Measurements from ENCODE around the gene ANKRD55.
A peak's percentile ranks its signal among the peaks of the same experiment; 100 is the strongest.

The ANKRD55 gene

DNA sequence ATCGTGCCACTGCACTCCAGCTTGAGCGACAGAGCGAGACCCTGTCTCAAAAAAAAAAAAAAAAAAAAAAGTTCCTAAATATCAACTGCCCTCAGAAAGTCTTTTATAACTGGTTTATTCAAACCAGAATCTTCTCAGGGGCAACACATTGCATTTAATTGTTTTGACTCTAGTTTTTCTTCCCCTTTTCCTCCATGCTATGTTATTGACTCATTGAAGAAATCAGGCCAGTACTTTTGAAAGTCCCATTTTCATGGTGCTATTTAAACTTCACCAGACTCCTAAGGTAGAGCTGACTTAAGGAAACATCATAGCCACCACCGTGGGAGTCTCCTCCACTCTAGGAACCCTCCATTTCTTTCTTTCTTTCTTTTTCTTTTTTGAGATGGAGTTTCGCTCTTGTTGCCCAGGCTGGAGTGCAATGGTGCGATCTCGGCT, 155.3 kb downstream of the ANKRD55 start:
- no peak for DNase-seq (ENCODE audit: low read depth)

GRCh38 chr5:56076486-56076885, 156.6 kb downstream of the ANKRD55 start:
- no peak for DNase-seq (ENCODE audit: low read depth)

GRCh38 chr5:56075361-56075760, 157.8 kb downstream of the ANKRD55 start:
- DNase-seq (ENCODE audit: low read depth), result peak; percentile 86

DNA sequence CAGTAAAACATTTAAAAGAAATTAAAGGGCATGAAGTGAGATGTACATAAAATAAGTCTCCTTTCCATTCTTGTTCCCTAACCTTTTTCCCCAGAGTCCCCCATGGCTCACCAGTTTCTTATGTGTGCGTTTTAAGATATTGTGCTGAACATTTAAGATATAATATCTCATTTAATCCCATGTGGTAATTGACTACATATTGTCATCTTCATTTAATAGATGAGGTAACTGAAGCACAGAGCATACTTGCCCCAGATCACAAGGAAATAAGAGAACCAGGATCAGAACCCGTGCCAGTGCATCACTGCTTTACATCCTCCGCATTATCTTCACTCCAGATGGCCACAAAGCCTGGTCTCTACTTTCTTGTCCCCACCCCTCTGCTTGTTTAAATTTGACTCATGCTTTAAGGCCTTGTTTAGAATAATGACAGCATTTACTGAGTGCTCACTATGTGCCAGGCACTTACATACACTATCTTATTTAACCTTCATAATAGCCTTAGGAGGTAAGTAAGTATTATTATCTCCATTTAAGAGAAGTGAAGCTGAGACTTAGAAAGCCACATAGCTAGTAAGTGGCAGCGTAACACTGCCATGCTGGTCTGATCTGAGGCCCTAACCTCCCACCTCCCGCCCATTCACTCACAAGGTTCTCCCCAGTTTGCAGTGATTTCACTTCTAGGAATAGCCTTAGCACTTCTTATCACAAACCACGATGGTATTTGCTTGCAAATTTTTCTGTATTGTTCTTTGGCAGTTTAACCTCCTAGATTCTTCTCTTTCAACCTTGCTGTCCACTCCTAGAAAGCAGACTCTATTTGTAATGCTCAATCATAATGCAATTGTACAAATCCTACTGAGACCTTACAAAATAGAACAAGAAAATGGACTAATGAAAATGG, 160.0 kb downstream of the ANKRD55 start:
- DNase-seq (ENCODE audit: low read depth), result no peak

DNA sequence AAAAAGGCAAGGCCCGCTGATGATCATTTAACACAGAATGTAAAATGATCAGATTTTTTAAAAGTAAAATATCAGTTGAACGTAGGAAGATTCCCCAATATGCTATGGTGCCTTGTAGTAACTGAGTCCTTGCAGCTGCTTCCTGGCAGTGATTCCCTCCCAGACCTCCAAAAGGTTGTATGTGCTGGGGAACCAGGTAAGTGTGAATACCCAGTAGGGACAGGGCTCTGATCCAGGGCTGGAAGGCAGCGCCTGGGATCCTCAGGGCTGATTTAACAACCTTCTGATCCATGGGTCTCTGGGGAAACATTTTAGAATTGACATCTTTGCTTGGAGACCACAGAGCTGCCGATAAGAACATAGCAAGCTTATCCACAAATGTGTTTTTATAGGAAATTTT, 161.7 kb downstream of the ANKRD55 start:
- no peak for DNase-seq (ENCODE audit: low read depth)

- DNase-seq (ENCODE audit: low read depth), result no peak
Measured at GRCh38 chr5:56070851-56071465, 162.2 kb downstream of the ANKRD55 start.

DNA sequence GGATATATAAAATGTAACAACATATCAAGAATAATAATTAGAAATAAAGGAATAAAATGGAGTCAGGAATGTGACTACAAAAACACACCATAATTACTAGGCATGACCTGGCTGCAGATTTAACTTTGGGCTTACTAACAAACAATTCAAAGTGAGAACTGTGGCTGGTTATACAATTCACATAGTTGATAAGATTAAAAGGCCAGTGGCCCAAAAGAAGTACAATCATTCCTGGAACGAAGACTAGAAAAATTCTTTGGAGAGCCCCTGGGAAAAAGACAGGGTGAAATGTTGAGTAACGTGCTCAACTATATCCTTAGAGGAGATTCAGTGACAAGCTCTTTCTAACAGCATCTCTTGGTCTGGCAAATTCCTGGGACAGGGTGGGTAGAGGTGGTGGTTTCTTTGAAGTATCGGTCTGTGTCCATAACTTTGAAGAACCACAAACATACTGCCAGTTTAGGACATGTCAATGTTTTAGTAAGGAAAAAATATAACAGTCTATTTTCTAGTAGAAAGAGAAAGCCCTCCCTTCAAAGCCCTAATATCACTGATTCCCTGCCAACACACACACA, 163.4 kb downstream of the ANKRD55 start:
- DNase-seq (ENCODE audit: low read depth), result no peak

- no peak for DNase-seq (ENCODE audit: low read depth)
Measured at GRCh38 chr5:56066931-56067450, 166.1 kb downstream of the ANKRD55 start.

GRCh38 chr5:56064984-56065383, 168.1 kb downstream of the ANKRD55 start:
- no peak for DNase-seq (ENCODE audit: low read depth)

DNA sequence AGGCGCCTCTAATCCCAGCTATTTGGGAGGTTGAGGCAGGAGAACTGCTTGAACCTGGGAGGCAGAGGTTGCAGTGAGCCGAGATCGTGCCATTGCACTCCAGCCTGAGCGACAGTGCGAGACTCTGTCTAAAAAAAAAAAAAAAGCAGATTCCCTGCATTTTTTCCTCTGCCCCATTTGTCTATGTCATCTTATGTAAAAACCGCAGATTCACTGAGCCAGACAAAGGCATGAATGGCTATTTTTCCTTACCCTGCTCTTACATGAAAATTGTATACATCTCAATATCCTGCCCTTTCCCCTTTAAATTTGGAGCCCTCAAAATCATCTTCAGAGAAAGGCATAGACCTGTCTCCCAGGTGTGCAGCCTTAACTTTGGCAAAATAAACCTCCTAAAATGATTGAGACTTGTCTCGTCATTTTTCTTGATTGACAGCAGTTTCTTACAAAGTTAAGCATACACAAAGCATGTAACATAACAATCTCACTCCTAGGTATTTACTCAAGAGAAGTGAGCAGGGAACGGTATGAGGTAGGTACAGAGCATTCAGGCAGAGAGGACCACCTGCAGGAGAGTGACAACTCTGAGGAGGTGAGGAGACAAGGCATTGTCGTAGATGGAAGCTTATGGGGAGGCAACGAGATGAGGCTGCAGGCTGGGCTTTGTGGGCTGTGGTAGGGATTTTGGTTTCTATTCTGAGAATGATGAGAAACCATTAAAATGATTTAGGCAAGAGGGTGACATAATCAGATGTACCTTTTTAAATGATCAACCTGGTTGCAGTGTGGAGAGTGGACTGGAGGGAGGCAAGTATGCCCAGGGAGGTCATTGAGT, 172.6 kb downstream of the ANKRD55 start:
- DNase-seq (ENCODE audit: low read depth), result no peak

- DNase-seq (ENCODE audit: low read depth), result no peak
Measured at GRCh38 chr5:56059854-56060253, 173.3 kb downstream of the ANKRD55 start.

DNA sequence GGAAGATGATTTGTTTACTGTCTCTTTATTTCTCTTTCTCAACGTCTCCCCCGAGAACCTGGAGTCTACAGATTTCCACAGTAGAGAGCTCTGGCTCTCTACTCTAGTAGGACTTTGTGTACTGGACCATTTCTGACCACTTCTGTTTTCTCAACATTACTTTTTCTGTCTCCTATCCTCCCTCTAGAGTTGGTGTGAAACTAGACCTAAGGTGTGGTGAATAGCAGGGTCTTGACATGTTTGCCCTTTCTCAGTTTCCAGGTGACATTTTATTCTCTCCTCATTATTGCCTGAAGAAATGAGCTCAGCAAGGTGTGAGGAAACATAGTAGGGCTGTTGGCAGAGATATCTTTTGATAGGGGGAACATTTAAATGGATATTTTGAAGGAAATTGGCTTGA, 176.3 kb downstream of the ANKRD55 start:
- DNase-seq (ENCODE audit: low read depth), result no peak

GRCh38 chr5:56055859-56056258, 177.3 kb downstream of the ANKRD55 start:
- DNase-seq (ENCODE audit: low read depth), result no peak

DNA sequence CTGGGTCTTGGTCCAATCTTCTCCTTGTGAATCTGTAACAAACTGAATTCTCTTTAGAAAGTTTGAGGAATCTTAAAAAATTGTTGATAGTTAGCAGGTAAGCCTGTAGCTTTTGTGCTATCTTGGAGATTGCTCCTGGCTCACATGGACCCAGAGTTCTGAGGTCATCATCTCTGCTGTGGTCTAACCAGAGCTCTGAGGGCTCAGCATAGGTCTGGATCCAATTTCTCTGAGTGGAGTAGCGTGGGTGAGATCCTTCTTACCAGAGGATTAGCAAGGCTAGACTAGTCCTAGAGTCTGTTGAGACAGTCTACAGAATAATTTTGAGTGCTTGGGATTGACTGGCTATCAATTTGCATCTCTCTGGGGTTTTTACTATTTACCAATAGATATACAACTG, 177.8 kb downstream of the ANKRD55 start:
- DNase-seq (ENCODE audit: low read depth), result no peak

DNA sequence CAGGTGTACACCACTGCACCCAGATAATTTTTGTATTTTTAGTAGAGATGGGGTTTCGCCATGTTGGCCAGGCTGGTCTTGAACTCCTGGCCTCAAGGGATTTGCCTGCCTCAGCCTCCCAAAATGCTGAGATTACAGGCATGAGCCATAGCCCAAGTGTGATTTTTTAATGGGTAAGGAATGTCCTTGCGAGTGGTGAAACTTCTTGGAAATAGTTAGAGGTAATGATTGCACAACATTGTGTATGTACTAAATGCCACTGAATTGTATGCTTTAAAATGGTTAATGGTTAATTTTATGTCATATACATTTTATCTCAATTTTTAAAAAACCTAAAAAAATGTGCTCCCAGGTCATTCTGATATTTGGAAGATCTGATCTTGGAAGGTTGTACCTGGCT, 178.5 kb downstream of the ANKRD55 start:
- DNase-seq (ENCODE audit: low read depth), result peak; percentile 62

DNA sequence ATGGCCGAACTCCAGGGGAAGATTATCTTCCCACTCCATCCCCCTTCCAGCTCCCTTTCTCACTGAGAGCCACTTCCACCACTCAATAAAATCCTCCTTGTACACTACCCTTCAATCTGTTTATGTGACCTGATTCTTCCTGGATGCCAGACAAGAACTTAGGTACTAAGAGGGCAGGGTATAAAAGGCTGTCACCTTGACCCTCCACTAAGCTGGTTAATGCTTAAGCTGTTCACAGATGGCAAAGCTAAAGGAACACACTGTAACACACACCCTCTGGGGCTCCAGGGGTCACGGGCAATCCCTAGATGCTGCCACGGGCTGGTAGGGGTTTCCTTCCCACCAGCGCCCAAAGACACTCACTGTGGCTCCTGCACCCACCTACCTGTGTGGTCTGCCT, 179.8 kb downstream of the ANKRD55 start:
- no peak for DNase-seq (ENCODE audit: low read depth)

- no peak for DNase-seq (ENCODE audit: low read depth)
Measured at GRCh38 chr5:56052735-56053134, 180.4 kb downstream of the ANKRD55 start.

- no peak for DNase-seq (ENCODE audit: low read depth)
Measured at GRCh38 chr5:56050551-56051255, 182.4 kb downstream of the ANKRD55 start.

Data from fibroblast of the conjunctiva (primary cell).